HL-60 (cell line): ENCODE measurements around the gene STARD7.

Experiments used
- CTCF ChIP-seq: IDR thresholded peaks from one replicate; pipeline ENCODE4 v1.5.1; 2011; ENCODE audit warnings: low read length, control low read depth, inconsistent platforms; ENCODE audit not compliant: insufficient read depth
- POLR2AphosphoS5 ChIP-seq: IDR thresholded peaks from 2 replicates; pipeline ENCODE4 v1.6.1; 2012; ENCODE audit warnings: low read depth
- REST ChIP-seq: IDR thresholded peaks from 2 replicates; pipeline ENCODE4 v1.6.1; 2012; ENCODE audit warnings: low read depth; ENCODE audit not compliant: insufficient replicate concordance
- SPI1 ChIP-seq: IDR thresholded peaks from 2 replicates; pipeline ENCODE4 v1.6.1; 2012; ENCODE audit warnings: low read depth, mild to moderate bottlenecking, borderline replicate concordance

- TF ChIP-seq CTCF (no peak), REST (no peak), SPI1 (no peak), POLR2AphosphoS5 (no peak)
Observed at GRCh38 chr2:96137321-96138178, 71.1 kb downstream of the STARD7 start.
